ENCODE measurements around the gene PPP2R2C.
A peak's percentile ranks its signal among the peaks of the same experiment; 100 is the strongest.

Gene PPP2R2C

DNA sequence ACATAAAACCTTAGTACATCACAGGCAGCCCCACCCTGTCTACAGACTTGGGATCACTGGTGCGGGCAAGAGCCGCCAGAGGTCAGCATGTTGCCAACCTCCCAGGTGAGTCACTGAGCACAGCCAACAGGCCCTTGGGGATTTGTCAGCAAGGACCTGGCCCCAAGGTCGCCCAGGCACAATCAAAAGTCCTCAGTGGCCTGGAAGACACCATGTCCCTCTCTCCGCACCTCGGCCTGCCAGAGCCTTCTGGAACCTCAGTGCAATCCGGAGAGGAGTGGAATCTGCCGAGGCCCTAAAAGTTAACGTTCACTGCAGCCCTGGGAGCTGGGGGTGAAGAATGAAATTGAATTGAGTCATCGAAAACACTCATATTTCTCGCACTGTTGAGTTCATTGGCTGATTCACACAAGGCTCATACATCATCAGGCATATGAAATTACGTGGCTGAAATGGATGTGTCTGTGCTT is 128.4 kb downstream of the PPP2R2C start:
- FAIRE-seq: peak; percentile 55
- DNase-seq (ENCODE audit: insufficient read length, low spot score): peak; percentile 98
- TF ChIP-seq POLR2A (IDR thresholded peaks at IDR 0.05; ENCODE audit: low read depth, low read length): no peak

DNA sequence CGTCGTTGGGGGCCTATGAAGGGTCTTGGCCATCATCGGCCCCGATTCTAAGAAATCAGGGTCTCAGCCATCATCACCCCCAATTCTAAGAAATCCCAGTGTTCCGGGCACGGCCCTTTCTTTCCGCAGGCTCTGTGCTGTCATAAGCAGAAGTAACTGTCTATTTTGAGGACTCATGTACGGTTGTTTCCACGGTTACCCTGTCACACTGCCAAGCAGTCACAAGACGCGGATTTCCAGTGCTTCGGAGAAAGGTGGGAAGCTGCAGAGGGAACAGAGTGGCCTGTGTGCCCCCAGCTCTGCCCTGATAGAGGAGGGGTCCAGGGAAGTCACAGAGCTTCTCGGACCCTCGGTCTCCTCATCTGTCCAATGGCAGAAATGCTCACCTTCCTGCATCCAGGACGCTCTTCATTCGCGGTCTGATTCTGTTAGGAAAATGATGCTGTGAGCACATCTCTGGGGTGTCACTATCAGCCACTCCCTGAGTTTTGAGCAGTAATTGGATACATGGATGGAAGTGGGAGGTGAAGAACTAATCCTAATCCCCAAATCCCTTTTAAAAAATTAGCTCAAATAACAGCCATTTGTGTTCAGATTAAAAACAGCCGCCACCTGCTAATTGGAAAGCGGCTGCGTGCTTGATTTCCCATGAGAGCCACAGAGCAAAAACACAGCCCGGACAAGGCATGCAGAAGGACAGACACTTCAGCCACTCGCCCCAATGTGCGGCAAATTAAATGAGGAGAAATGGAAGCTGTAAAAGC is 129.7 kb downstream of the PPP2R2C start:
- TF ChIP-seq POLR2A (IDR thresholded peaks at IDR 0.05; ENCODE audit: low read depth, low read length): no peak
- FAIRE-seq: no peak
- no peak for DNase-seq (ENCODE audit: insufficient read length, low spot score)

DNA sequence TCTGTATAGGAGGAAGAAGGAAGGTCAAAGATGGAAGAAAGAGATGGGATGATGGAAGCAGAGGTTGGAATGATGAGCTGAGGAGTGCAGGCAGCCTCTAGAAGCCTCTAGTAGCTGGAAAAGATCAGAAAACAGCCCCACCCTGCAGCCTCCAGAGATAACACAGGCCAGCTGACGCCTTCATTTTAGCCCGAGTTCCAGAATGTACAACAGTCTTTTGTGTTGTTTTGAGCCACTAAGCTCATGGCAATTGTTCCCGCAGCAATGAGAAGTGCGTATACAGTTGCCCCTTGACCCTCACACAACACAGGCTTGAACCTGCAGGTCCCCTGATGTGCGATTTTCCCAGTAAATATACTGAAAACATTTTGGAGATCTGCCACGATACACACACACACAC is 130.7 kb downstream of the PPP2R2C start:
- TF ChIP-seq POLR2A (IDR thresholded peaks at IDR 0.05; ENCODE audit: low read depth, low read length): no peak
- DNase-seq (ENCODE audit: insufficient read length, low spot score) (no peak), FAIRE-seq (no peak)

DNA sequence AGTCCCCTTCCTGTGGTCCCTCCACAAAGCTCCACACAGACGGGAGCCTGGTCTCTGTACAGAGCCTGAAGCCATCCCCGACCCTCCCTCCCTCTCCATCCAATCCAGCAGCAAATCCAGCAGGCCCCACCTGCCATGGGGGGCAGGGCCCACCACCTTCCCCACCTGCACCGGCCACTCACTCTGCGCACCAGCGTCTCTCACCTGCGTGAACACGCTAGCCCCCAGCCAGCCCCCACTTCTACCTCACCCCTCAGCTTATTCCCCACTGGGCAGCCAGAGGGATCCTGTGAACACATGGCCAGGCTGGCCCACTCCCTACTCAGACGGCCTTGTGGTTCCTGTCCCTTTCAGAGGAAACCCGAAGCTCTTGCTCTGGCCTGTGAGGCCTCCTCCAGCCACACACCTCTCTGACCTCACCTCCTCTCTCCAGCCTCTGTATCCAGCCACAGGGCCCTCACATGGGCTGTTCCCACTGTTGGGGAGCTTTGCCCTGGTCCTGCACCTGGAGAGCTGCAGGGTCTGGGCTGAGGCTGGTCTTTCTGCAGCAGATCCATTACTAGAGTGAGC is 131.9 kb downstream of the PPP2R2C start:
- FAIRE-seq (no peak), DNase-seq (ENCODE audit: insufficient read length, low spot score) (no peak)
- TF ChIP-seq POLR2A (IDR thresholded peaks at IDR 0.05; ENCODE audit: low read depth, low read length): no peak

DNA sequence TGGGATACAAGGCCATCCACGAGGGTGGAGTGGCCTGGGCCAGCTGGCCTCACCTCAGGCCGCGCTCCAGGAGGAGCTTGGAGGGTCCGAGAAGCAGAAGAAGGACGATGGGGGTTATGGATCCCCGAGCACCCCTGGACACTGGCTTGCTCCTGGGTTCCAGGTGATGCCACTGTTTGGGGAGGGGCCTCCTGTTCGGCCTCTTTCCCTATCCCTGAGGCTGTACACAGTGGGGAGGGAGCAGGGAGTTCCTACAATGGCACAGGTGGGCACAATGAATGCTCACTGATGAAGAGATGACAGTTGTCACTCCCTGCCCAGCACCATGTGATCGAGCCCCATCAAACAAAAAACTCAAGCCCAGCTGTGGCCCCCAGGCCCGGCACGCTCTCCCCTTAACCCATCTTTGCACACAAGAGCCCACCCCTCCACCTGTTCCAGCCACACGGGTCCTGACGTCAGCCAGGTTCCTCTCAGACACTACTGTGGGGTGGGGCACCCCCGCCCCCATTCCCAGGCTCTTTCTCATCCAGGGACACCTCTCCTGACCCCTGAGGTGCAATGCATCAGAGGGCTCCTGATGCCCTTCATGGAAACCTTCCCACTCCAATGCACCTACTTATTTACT is 132.5 kb downstream of the PPP2R2C start:
- FAIRE-seq: no peak
- DNase-seq (ENCODE audit: insufficient read length, low spot score): no peak
- TF ChIP-seq POLR2A (IDR thresholded peaks at IDR 0.05; ENCODE audit: low read depth, low read length): no peak

DNA sequence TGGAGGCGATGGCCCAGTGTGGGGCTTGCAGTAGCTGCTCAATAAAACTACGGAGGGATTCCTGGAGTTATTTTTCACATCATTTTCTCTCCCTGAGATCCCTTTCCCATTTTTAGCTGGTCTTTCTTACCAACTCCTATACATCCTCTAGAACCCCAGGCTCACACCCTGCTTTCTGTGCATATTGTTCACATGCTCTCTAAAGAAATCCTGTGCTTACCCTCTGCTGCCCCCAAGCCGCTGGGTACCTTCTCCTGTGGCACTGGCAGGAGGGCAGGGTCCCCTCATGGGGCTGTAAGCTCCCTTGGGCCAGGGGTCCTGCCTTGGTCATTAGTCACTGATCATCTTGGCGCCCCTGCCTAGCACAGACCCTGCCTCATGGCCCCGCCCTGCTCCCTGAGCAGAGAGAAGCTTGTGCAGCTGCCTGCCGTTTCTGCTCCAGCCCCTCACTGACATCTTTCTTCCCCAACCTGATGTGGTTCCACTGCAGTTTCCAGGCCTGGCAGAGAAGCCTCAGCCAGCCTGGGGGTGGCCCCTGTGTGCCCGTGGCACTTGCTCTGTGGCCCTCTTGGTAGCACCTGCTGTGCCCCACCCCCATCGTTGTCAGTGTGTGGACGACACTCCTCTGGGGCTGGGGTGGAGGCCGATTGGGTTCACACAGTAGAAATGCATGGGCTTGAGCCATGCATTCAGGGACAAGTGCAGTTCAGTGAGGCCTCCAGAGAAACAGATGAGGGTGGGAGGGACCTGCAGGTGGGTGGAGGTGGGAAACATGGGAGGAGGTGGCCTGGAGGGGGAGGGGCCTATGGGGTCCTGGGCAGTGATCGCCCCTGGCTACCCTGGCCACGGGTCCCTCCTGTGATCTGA is 133.2 kb downstream of the PPP2R2C start:
- no peak for TF ChIP-seq POLR2A (IDR thresholded peaks at IDR 0.05; ENCODE audit: low read depth, low read length)
- DNase-seq (ENCODE audit: insufficient read length, low spot score) (no peak), FAIRE-seq (no peak)

DNA sequence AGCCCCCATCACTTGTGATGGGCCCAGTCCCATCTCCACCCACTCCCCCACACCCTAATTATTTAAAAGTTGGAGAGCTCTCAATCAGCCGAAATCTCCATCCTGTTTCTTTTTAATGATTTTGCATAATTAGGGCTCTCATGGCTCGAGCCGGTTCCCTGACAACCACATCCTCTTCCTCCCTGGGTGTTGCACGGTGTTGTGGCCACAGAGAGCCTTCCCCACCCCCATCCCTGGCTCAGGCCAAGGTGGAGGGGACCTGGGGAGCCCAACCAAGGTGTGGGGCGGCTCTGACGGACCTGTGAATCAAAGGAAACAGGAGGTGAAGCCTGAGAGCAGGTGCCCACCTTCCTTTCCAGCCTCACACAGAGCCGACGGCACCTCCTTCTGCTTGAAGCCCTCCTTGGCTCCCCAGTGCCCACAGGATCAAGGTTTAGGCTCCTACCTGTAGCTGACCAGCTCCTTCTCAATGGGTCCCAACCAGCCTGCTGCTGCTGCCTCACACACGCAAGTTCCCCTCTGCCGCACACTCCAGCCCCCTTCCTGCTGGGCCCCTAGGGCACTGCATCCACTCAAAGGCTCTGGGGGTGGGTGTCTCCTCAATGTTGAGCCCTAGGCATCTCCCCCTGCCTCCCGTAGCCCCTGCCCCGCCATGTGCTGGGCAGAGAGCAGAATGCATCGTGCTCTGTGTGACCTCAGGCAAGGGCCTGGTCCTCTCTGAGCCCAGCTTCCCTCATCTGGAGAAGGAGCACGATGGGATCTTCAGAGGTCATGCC is 134.1 kb downstream of the PPP2R2C start:
- TF ChIP-seq POLR2A (IDR thresholded peaks at IDR 0.05; ENCODE audit: low read depth, low read length): no peak
- no peak for DNase-seq (ENCODE audit: insufficient read length, low spot score)
- FAIRE-seq: no peak

DNA sequence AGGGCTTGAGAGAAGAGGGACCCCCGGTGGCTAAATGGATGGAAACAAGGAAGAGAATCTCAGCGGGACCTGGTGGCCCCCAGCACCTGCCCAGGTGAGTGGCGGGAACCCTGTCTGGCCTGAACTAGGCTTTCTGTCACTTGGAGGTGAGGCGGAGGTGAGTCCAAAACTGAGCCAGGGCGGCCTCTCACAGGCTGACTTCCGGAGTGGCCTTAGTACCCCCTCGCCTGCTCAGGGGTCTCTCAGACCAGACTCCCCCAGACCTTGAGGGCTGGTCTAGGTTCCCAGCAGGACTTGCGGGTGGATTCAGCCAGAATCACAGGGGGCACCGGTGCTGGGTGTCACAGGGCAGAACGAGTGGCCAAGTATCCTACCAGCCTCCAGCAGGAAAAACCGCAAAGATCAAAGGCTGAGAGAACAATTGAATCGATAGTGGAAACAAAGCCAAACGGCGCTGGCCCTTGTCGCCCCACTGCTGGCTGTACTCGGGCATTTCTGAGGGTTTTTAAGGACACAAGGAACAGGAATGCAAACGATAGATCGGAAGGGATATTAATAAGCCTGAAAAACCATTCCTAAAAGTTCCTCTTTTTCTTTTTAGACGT is 135.0 kb downstream of the PPP2R2C start:
- TF ChIP-seq POLR2A (IDR thresholded peaks at IDR 0.05; ENCODE audit: low read depth, low read length): no peak
- FAIRE-seq (no peak), DNase-seq (ENCODE audit: insufficient read length, low spot score) (no peak)

DNA sequence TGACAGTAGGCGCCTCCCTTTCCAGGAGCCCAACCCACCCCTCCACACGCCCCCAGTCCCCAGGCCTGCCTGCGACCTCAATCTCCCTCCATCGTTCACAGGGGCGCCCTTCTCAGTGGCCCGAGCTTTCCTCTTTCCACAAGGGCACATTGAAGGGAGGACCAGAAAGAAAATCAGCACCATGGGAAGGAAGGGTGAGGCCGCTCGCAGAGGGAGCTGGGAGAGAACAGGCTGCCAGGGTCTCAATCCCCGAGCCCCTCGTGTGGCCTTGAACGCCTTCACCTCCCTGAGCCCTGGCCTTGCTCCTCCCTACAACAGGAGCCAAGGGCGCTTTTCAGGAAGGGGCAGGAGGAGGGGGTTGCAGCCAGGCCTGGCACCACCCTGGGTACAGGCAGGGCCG is 136.2 kb downstream of the PPP2R2C start:
- no peak for TF ChIP-seq POLR2A (IDR thresholded peaks at IDR 0.05; ENCODE audit: low read depth, low read length)
- FAIRE-seq (no peak), DNase-seq (ENCODE audit: insufficient read length, low spot score) (no peak)

DNA sequence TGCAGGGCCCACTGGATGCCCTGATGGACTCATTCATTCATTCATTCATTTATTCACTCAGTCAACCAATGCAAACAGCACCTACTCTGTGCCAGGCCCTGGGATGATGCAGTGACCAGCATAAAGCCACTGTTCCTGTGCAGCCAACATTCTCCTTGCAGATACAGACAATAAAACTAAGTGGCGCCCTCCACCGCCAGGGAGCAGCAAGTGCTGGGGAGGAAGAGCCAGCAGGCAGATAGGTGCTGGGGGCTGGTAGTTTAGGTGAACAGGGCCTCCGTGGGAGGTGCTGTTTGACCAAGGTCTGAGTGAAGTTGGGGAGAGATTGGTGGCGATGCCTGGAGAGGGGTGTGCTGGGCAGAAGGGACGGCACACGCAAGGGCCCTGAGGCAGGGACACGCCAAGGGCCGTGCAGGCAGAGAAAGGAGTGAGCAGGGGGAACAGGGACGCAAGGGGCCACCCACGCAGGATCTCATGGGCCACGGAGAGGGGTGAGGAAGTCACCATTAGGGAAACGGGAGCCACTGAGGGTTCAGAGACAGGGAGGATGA is 137.3 kb downstream of the PPP2R2C start:
- DNase-seq (ENCODE audit: insufficient read length, low spot score) (no peak), FAIRE-seq (no peak)
- no peak for TF ChIP-seq POLR2A (IDR thresholded peaks at IDR 0.05; ENCODE audit: low read depth, low read length)

DNA sequence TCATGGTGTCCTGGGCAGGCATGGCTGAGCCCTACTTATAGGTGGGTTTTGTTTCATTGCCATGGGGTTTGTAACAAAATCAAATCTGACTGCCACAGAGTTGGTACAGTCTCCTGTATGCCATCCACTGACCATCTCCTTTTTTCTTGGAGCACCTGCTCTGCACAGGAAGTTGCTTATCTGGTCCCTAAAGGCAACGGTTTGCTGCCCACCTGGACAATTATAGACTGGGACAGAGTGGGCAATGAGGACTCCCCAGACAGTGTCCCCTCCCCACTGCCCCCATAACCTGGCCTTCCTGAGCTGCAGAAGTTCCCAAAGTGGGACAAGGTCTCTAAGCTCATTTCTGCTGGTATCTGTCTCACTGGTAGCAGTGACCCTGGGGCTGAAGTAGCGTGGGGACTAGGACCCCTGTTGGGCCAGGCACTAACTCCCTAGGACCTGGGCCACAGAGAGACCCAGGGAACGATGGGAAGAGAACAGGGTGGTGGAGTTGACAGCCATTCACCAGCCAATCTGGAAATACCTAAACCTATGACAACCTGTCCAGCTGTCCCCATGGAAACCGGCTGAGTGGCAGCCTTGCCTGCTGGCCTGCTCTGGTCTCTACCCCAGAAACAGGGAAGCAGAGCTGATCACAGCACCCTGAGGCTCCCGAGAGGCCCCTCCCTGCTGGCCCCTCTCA is 138.1 kb downstream of the PPP2R2C start:
- no peak for TF ChIP-seq POLR2A (IDR thresholded peaks at IDR 0.05; ENCODE audit: low read depth, low read length)
- no peak for DNase-seq (ENCODE audit: insufficient read length, low spot score)
- FAIRE-seq: no peak

Data from H54 (cell line).